Natural killer cell treated with Interleukin-12 subunit alpha and Interleukin-12 subunit beta and Interleukin-15 and Interleukin-18, amount 100 ng/mL, for 72 hours (primary cell): ENCODE data around the gene ZGPAT. TPM values are rescaled to one million over a fixed set of nuclear protein-coding genes. Genes with fewer than 3 reads are reported as not detected.
"Not testable (repeated sequence)": the region's sequence is repeated elsewhere in the genome, so short reads cannot be mapped to it uniquely, and the experiment has no call there.

Experiments
- ATAC-seq, 2 donors: fragments of 150-1000 bp; cut with Tn5 transposase in 1 of 2; sonication (Bioruptor Pico), chemical (Tn5 transposase) in 1 of 2; 2 replicates each; pipeline ENCODE4 v1.10.0; 2021
- DNase-seq: peaks from one replicate; pipeline ENCODE4 v3.0.0; 2022; ENCODE audit warnings: low spot score
- H3K27ac Mint-ChIP-seq, 2 donors: 1 replicate in 1 of 2; 2 replicates in 1 of 2; pipeline ENCODE4 v1.8.0; 2022; ENCODE audit warnings: mixed read lengths in 2 of 2, mild to moderate bottlenecking in 1 of 2, moderate library complexity in 1 of 2
- H3K27me3 Mint-ChIP-seq, 2 donors: 1 replicate in 1 of 2; 2 replicates in 1 of 2; pipeline ENCODE4 v1.8.0; 2022; ENCODE audit warnings: mixed read lengths in 2 of 2
- H3K36me3 Mint-ChIP-seq: one replicate; pipeline ENCODE4 v1.8.0; 2022; ENCODE audit warnings: mixed read lengths
- H3K4me1 Mint-ChIP-seq, 2 donors: 1 replicate in 1 of 2; 2 replicates in 1 of 2; pipeline ENCODE4 v1.8.0; 2022; ENCODE audit warnings: low read depth in 2 of 2, mixed read lengths in 2 of 2, mild to moderate bottlenecking in 1 of 2
- H3K4me3 Mint-ChIP-seq: one replicate; pipeline ENCODE4 v1.8.0; 2022; ENCODE audit warnings: mixed read lengths
- H3K9me3 Mint-ChIP-seq: 2 replicates; pipeline ENCODE4 v1.8.0; 2022; ENCODE audit warnings: mixed read lengths
- total RNA-seq, 2 donors: library from RNA; stranded (reverse); gene quantifications; one replicate each; pipeline ENCODE4 v1.2.3, GENCODE V29; 2022

ZGPAT gene
- total RNA-seq, 2 donors from 2014 or later: 40.8 to 53.0 TPM

- Mint-ChIP-seq H3K27me3 (no peaks in the 10 kb centered on the region), H3K27ac (peak overlapping the region; percentile 64 to 66), H3K4me3 (peak overlapping the region; percentile 90), H3K9me3 (peaks cover 3% of the 10 kb centered on the region), H3K4me1 (peaks cover 35% of the 10 kb centered on the region in 2 donors), H3K36me3 (peaks cover 19% of the 10 kb centered on the region)
- ATAC-seq (peak; percentile 1 to 18), DNase-seq (no peak)
Observed at GRCh38 chr20:63708301-63709148, 686 bp downstream of the ZGPAT start.

GRCh38 chr20:63709149-63709527 is 1.3 kb downstream of the ZGPAT start:
- peak overlapping the region; percentile 90 for H3K4me3 Mint-ChIP-seq

GRCh38 chr20:63711085-63711645 is 3.3 kb downstream of the ZGPAT start:
- Mint-ChIP-seq H3K4me3 (peak overlapping the region; percentile 29), H3K27ac (peak overlapping the region in 1 of 2 donors; percentile 30), H3K27me3 (no peaks in the 10 kb centered on the region), H3K4me1 (peaks cover 33 to 36% of the 10 kb centered on the region in 2 donors), H3K36me3 (peaks cover 25% of the 10 kb centered on the region), H3K9me3 (peaks cover 3% of the 10 kb centered on the region)
- no peak for DNase-seq
- no peak for ATAC-seq

More at GRCh38 chr20:63709149-63709527, 1.3 kb downstream of the ZGPAT start:
- Mint-ChIP-seq H3K4me1 (peaks cover 35% of the 10 kb centered on the region in 2 donors), H3K27me3 (no peaks in the 10 kb centered on the region), H3K27ac (peak overlapping the region; percentile 64 to 66), H3K36me3 (peaks cover 19% of the 10 kb centered on the region), H3K9me3 (peaks cover 3% of the 10 kb centered on the region)
- DNase-seq (peak; percentile 47), ATAC-seq (no peak)

GRCh38 chr20:63712191-63712590 is 4.4 kb downstream of the ZGPAT start:
- ATAC-seq (no peak), DNase-seq (no peak)
- no peak overlapping the region for H3K4me3 Mint-ChIP-seq
- H3K36me3 Mint-ChIP-seq: peaks cover 25% of the 10 kb centered on the region
- no peaks in the 10 kb centered on the region for H3K27me3 Mint-ChIP-seq
- peaks cover 3% of the 10 kb centered on the region for H3K9me3 Mint-ChIP-seq
- H3K4me1 Mint-ChIP-seq: peaks cover 33 to 37% of the 10 kb centered on the region in 2 donors
- H3K27ac Mint-ChIP-seq: peak overlapping the region in 1 of 2 donors; percentile 15

GRCh38 chr20:63714858-63715257 is 7.0 kb downstream of the ZGPAT start:
- Mint-ChIP-seq H3K27me3 (no peaks in the 10 kb centered on the region), H3K4me1 (peaks cover 31 to 39% of the 10 kb centered on the region in 2 donors), H3K4me3 (no peak overlapping the region), H3K27ac (no peak overlapping the region), H3K36me3 (peaks cover 39% of the 10 kb centered on the region), H3K9me3 (peaks cover 5% of the 10 kb centered on the region)
- no peak for DNase-seq
- ATAC-seq: no peak

- H3K4me3 Mint-ChIP-seq: no peak overlapping the region
- H3K36me3 Mint-ChIP-seq: peaks cover 20% of the 10 kb centered on the region
- DNase-seq (no peak), ATAC-seq (no peak)
- no peaks in the 10 kb centered on the region for H3K27me3 Mint-ChIP-seq
- H3K4me1 Mint-ChIP-seq: peaks cover 14 to 27% of the 10 kb centered on the region in 2 donors
- H3K27ac Mint-ChIP-seq: no peak overlapping the region
- H3K9me3 Mint-ChIP-seq: peaks cover 3% of the 10 kb centered on the region
Observed at GRCh38 chr20:63718996-63719395, 11.2 kb downstream of the ZGPAT start.

- ATAC-seq, H3K27ac Mint-ChIP-seq, H3K4me3 Mint-ChIP-seq, DNase-seq, H3K27me3 Mint-ChIP-seq, H3K9me3 Mint-ChIP-seq: not testable (repeated sequence)
- peaks cover 19% of the 10 kb centered on the region for H3K36me3 Mint-ChIP-seq
- peaks cover 15 to 19% of the 10 kb centered on the region in 2 donors for H3K4me1 Mint-ChIP-seq
Observed at GRCh38 chr20:63722967-63723622, 15.3 kb downstream of the ZGPAT start.

GRCh38 chr20:63730189-63730733 is 22.4 kb downstream of the ZGPAT start:
- DNase-seq, H3K4me3 Mint-ChIP-seq, H3K27me3 Mint-ChIP-seq, H3K36me3 Mint-ChIP-seq, H3K27ac Mint-ChIP-seq, ATAC-seq, H3K9me3 Mint-ChIP-seq: not testable (repeated sequence)
- H3K4me1 Mint-ChIP-seq: peaks cover 24 to 31% of the 10 kb centered on the region in 2 donors

GRCh38 chr20:63731410-63731809 is 23.6 kb downstream of the ZGPAT start:
- DNase-seq: no peak
- H3K9me3 Mint-ChIP-seq: no peaks in the 10 kb centered on the region
- no peak overlapping the region for H3K4me3 Mint-ChIP-seq
- no peak overlapping the region for H3K27ac Mint-ChIP-seq
- no peaks in the 10 kb centered on the region for H3K27me3 Mint-ChIP-seq
- peaks cover 33 to 41% of the 10 kb centered on the region in 2 donors for H3K4me1 Mint-ChIP-seq
- no peaks in the 10 kb centered on the region for H3K36me3 Mint-ChIP-seq
- ATAC-seq: no peak

GRCh38 chr20:63732118-63733095 is 24.6 kb downstream of the ZGPAT start:
- H3K9me3 Mint-ChIP-seq: no peaks in the 10 kb centered on the region
- ATAC-seq: no peak
- H3K27ac Mint-ChIP-seq: no peak overlapping the region
- no peak for DNase-seq
- H3K36me3 Mint-ChIP-seq: no peaks in the 10 kb centered on the region
- H3K4me1 Mint-ChIP-seq: peaks cover 33 to 36% of the 10 kb centered on the region in 2 donors
- no peak overlapping the region for H3K4me3 Mint-ChIP-seq
- H3K27me3 Mint-ChIP-seq: no peaks in the 10 kb centered on the region

- ATAC-seq: no peak
- H3K9me3 Mint-ChIP-seq: no peaks in the 10 kb centered on the region
- no peak overlapping the region for H3K4me3 Mint-ChIP-seq
- no peak overlapping the region for H3K27ac Mint-ChIP-seq
- no peaks in the 10 kb centered on the region for H3K36me3 Mint-ChIP-seq
- DNase-seq: peak; percentile 37
- no peaks in the 10 kb centered on the region for H3K27me3 Mint-ChIP-seq
- H3K4me1 Mint-ChIP-seq: peaks cover 26 to 35% of the 10 kb centered on the region in 2 donors
Observed at GRCh38 chr20:63733117-63733516, 25.3 kb downstream of the ZGPAT start.

GRCh38 chr20:63733579-63734081 is 25.8 kb downstream of the ZGPAT start:
- Mint-ChIP-seq H3K27me3 (no peaks in the 10 kb centered on the region), H3K36me3 (no peaks in the 10 kb centered on the region), H3K4me1 (peaks cover 21 to 30% of the 10 kb centered on the region in 2 donors), H3K9me3 (no peaks in the 10 kb centered on the region), H3K27ac (no peak overlapping the region), H3K4me3 (no peak overlapping the region)
- ATAC-seq (no peak), DNase-seq (no peak)
